ENCODE data around the gene SNX21. TPM values are rescaled to one million over a fixed set of nuclear protein-coding genes. Genes with fewer than 3 reads are reported as not detected.

SNX21 gene
- total RNA-seq, 1 donor, result 5.7 TPM

- H3K9me3 ChIP-seq (ENCODE audit: low read depth, low read length), result no peaks in the 10 kb centered on the region
- H3K27me3 ChIP-seq (ENCODE audit: insufficient read depth, low read length), result no peaks in the 10 kb centered on the region
- H3K4me3 ChIP-seq (ENCODE audit: low read length), result no peak overlapping the region
- peaks cover 43% of the 10 kb centered on the region for H3K4me1 ChIP-seq (ENCODE audit: insufficient read depth, low read length)
Observed at GRCh38 chr20:45834797-45835161, 1.2 kb downstream of the SNX21 start.

DNA sequence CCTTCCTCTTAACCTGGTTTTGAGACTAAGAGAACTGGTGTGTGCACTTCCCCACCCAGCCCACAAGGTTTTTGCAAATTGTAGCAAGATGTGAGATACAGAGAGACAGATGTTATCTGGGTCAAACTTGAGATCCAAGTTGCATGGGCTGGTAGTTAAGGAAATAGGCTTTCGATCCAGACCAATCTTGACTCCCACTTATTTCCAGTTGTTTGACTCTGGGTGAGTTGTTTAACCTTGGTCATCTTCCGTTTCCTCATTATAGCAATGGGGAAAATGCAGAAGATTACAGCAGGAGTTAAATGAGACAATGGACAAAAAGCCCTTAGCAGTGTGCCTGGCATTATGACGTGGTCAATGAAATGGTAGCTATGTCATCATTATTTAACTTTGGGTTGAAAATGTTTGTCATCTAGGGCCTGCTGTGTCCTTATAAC, 1.7 kb downstream of the SNX21 start:
- no peaks in the 10 kb centered on the region for H3K9me3 ChIP-seq (ENCODE audit: low read depth, low read length)
- H3K4me1 ChIP-seq (ENCODE audit: insufficient read depth, low read length), result peaks cover 43% of the 10 kb centered on the region
- H3K27me3 ChIP-seq (ENCODE audit: insufficient read depth, low read length), result no peaks in the 10 kb centered on the region
- H3K4me3 ChIP-seq (ENCODE audit: low read length), result no peak overlapping the region

DNA sequence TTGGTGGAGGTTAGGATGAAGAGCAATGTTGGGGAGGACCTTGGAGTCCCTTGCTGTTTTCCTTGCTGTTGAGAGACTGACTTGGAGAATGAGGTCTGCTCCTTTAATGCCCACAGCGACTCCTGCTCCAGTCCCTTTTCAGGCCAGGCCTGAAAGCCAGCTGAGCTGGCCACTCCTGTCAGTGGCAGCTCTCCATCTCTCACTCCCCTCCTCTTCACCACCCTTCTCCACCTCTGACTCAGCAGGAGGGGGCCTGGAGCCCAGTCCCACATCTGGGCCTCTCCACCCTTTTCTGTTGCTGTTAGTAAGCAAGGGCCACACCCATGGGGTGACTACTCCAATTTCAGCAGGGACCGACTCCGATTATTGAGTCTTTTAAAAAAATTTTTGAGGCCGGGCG, 2.2 kb downstream of the SNX21 start:
- Histone ChIP-seq H3K4me1 (ENCODE audit: insufficient read depth, low read length) (peaks cover 43% of the 10 kb centered on the region), H3K4me3 (ENCODE audit: low read length) (no peak overlapping the region), H3K9me3 (ENCODE audit: low read depth, low read length) (no peaks in the 10 kb centered on the region), H3K27me3 (ENCODE audit: insufficient read depth, low read length) (no peaks in the 10 kb centered on the region)

GRCh38 chr20:45836841-45837240, 3.2 kb downstream of the SNX21 start:
- no peak overlapping the region for H3K4me3 ChIP-seq (ENCODE audit: low read length)
- H3K4me1 ChIP-seq (ENCODE audit: insufficient read depth, low read length), result peaks cover 41% of the 10 kb centered on the region
- H3K27me3 ChIP-seq (ENCODE audit: insufficient read depth, low read length), result no peaks in the 10 kb centered on the region
- H3K9me3 ChIP-seq (ENCODE audit: low read depth, low read length), result no peaks in the 10 kb centered on the region

DNA sequence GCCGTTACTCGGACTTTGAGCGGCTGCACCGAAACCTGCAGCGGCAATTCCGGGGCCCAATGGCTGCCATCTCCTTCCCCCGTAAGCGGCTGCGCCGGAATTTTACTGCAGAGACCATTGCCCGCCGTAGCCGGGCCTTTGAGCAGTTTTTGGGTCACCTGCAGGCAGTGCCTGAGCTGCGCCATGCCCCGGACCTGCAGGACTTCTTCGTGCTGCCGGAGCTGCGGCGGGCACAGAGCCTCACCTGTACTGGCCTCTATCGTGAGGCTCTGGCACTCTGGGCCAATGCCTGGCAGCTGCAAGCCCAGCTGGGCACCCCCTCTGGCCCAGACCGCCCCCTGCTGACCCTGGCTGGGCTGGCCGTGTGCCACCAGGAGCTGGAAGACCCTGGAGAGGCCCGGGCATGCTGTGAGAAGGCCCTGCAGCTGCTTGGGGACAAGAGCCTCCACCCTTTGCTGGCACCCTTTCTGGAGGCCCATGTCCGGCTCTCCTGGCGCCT, 7.2 kb downstream of the SNX21 start:
- Histone ChIP-seq H3K4me3 (ENCODE audit: low read length) (no peak overlapping the region), H3K9me3 (ENCODE audit: low read depth, low read length) (no peaks in the 10 kb centered on the region), H3K27me3 (ENCODE audit: insufficient read depth, low read length) (no peaks in the 10 kb centered on the region), H3K4me1 (ENCODE audit: insufficient read depth, low read length) (peaks cover 16% of the 10 kb centered on the region)

GRCh38 chr20:45841407-45842129, 8.0 kb downstream of the SNX21 start:
- H3K4me3 ChIP-seq (ENCODE audit: low read length), result no peak overlapping the region
- no peaks in the 10 kb centered on the region for H3K9me3 ChIP-seq (ENCODE audit: low read depth, low read length)
- no peaks in the 10 kb centered on the region for H3K27me3 ChIP-seq (ENCODE audit: insufficient read depth, low read length)
- peaks cover 14% of the 10 kb centered on the region for H3K4me1 ChIP-seq (ENCODE audit: insufficient read depth, low read length)

GRCh38 chr20:45842169-45842812, 8.7 kb downstream of the SNX21 start:
- H3K27me3 ChIP-seq (ENCODE audit: insufficient read depth, low read length), result no peaks in the 10 kb centered on the region
- H3K4me3 ChIP-seq (ENCODE audit: low read length), result no peak overlapping the region
- H3K9me3 ChIP-seq (ENCODE audit: low read depth, low read length), result no peaks in the 10 kb centered on the region
- H3K4me1 ChIP-seq (ENCODE audit: insufficient read depth, low read length), result peaks cover 14% of the 10 kb centered on the region

GRCh38 chr20:45843506-45843905, 9.9 kb downstream of the SNX21 start:
- H3K9me3 ChIP-seq (ENCODE audit: low read depth, low read length), result no peaks in the 10 kb centered on the region
- no peak overlapping the region for H3K4me3 ChIP-seq (ENCODE audit: low read length)

GRCh38 chr20:45845452-45845851, 11.9 kb downstream of the SNX21 start:
- Histone ChIP-seq H3K4me3 (ENCODE audit: low read length) (no peak overlapping the region), H3K27me3 (ENCODE audit: insufficient read depth, low read length) (no peaks in the 10 kb centered on the region), H3K9me3 (ENCODE audit: low read depth, low read length) (no peaks in the 10 kb centered on the region), H3K4me1 (ENCODE audit: insufficient read depth, low read length) (peaks cover 14% of the 10 kb centered on the region)

More at GRCh38 chr20:45843506-45843905, 9.9 kb downstream of the SNX21 start:
- no peaks in the 10 kb centered on the region for H3K27me3 ChIP-seq (ENCODE audit: insufficient read depth, low read length)
- peaks cover 14% of the 10 kb centered on the region for H3K4me1 ChIP-seq (ENCODE audit: insufficient read depth, low read length)

DNA sequence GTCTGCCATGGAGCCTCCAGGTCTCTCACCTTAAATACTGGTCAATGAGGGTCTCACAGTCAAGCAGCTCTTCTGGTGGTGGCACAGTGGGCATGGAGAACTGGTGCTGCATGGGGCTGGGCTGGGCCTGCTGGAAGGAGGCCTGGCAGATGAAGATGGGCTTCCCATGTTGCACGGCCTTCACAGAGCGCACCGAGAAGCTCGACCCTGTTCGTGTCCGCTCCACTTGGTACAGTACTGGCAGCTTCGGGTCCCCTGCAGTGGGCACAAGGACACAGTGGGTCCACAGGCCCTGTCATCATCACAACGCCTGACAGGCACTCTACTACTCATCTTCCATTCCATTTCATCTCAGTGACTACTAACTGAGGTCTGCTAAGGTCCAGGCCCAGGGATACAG, 14.8 kb downstream of the SNX21 start:
- no peaks in the 10 kb centered on the region for H3K9me3 ChIP-seq (ENCODE audit: low read depth, low read length)
- no peaks in the 10 kb centered on the region for H3K27me3 ChIP-seq (ENCODE audit: insufficient read depth, low read length)
- H3K4me3 ChIP-seq (ENCODE audit: low read length), result no peak overlapping the region
- no peaks in the 10 kb centered on the region for H3K4me1 ChIP-seq (ENCODE audit: insufficient read depth, low read length)

GRCh38 chr20:45848969-45849582, 15.5 kb downstream of the SNX21 start:
- Histone ChIP-seq H3K9me3 (ENCODE audit: low read depth, low read length) (no peaks in the 10 kb centered on the region), H3K4me3 (ENCODE audit: low read length) (no peak overlapping the region), H3K27me3 (ENCODE audit: insufficient read depth, low read length) (no peaks in the 10 kb centered on the region), H3K4me1 (ENCODE audit: insufficient read depth, low read length) (no peaks in the 10 kb centered on the region)

- H3K4me3 ChIP-seq (ENCODE audit: low read length), result no peak overlapping the region
- H3K27me3 ChIP-seq (ENCODE audit: insufficient read depth, low read length), result no peaks in the 10 kb centered on the region
- peaks cover 7% of the 10 kb centered on the region for H3K4me1 ChIP-seq (ENCODE audit: insufficient read depth, low read length)
- no peaks in the 10 kb centered on the region for H3K9me3 ChIP-seq (ENCODE audit: low read depth, low read length)
Observed at GRCh38 chr20:45850238-45850637, 16.6 kb downstream of the SNX21 start.

GRCh38 chr20:45850926-45851325, 17.3 kb downstream of the SNX21 start:
- no peaks in the 10 kb centered on the region for H3K9me3 ChIP-seq (ENCODE audit: low read depth, low read length)
- H3K4me3 ChIP-seq (ENCODE audit: low read length), result no peak overlapping the region
- no peaks in the 10 kb centered on the region for H3K27me3 ChIP-seq (ENCODE audit: insufficient read depth, low read length)
- peaks cover 11% of the 10 kb centered on the region for H3K4me1 ChIP-seq (ENCODE audit: insufficient read depth, low read length)

DNA sequence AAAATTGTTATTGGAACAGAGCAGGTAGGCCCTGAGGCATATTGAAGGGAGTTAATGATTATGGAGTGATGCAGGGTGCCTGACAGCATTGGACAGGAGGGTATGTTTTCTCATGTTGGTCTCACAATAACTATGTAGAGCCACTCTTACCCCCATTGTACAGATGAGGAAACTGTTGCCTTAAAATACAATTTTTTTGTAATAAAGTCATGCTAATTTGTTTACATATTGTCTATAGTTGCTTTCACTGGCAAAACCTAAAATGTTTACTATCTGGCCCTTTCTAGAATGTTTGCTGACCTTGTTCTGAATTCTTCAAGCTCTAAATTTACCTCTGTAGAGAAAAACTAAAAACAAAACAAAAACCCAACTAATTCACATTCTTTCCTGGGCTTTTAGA, 17.9 kb downstream of the SNX21 start:
- Histone ChIP-seq H3K4me1 (ENCODE audit: insufficient read depth, low read length) (peaks cover 17% of the 10 kb centered on the region), H3K4me3 (ENCODE audit: low read length) (no peak overlapping the region), H3K27me3 (ENCODE audit: insufficient read depth, low read length) (no peaks in the 10 kb centered on the region), H3K9me3 (ENCODE audit: low read depth, low read length) (no peaks in the 10 kb centered on the region)

DNA sequence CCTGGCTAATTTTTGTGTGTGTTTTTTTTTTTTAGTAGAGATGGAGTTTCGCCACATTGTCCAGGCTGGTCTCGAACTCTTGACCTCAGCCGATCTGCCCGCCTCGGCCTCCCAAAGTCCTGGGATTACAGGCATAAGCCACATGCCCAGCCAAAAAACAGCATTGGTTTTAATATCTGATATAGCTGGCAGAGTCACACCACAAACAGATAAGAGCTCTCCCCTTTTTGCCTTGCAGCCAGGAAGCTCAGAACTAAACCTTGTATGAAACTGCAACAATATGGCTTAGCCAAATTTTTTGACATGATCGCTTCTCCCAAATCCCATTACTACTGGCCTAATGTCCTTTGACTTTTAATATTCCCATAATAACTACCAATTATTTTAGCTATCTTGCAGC, 18.7 kb downstream of the SNX21 start:
- peaks cover 21% of the 10 kb centered on the region for H3K4me1 ChIP-seq (ENCODE audit: insufficient read depth, low read length)
- H3K9me3 ChIP-seq (ENCODE audit: low read depth, low read length), result no peaks in the 10 kb centered on the region
- no peak overlapping the region for H3K4me3 ChIP-seq (ENCODE audit: low read length)
- no peaks in the 10 kb centered on the region for H3K27me3 ChIP-seq (ENCODE audit: insufficient read depth, low read length)

Measured in mononuclear cell (primary cell).